Activated naive CD8-positive, alpha-beta T cell treated with anti-CD3 and anti-CD28 coated beads for 36 hours (primary cell): ENCODE data around the gene RXRB. TPM values are rescaled to one million over a fixed set of nuclear protein-coding genes. Genes with fewer than 3 reads are reported as not detected.

Experiments used
- DNase-seq: peaks from one replicate; pipeline ENCODE4 v3.0.0; 2021
- H3K27ac Mint-ChIP-seq: one replicate; pipeline ENCODE4 v1.8.0; 2022; ENCODE audit warnings: mild to moderate bottlenecking, moderate library complexity, mixed read lengths
- H3K27me3 Mint-ChIP-seq: one replicate; pipeline ENCODE4 v1.8.0; 2022; ENCODE audit warnings: mild to moderate bottlenecking, mixed read lengths
- H3K36me3 Mint-ChIP-seq: one replicate; pipeline ENCODE4 v1.8.0; 2021; ENCODE audit warnings: mild to moderate bottlenecking, mixed read lengths
- H3K4me1 Mint-ChIP-seq: one replicate; pipeline ENCODE4 v1.8.0; 2021; ENCODE audit warnings: mixed read lengths
- H3K4me3 Mint-ChIP-seq: one replicate; pipeline ENCODE4 v1.8.0; 2022; ENCODE audit warnings: mild to moderate bottlenecking, moderate library complexity, mixed read lengths
- H3K9me3 Mint-ChIP-seq: one replicate; pipeline ENCODE4 v1.8.0; 2022; ENCODE audit warnings: mixed read lengths
- total RNA-seq, 2 experiments: library from RNA; stranded (reverse); gene quantifications; one replicate each; pipeline ENCODE4 v1.2.3, GENCODE V29; 2021

RXRB gene
- total RNA-seq, 2 experiments from 2014 or later: 40.4 to 42.1 TPM

DNA sequence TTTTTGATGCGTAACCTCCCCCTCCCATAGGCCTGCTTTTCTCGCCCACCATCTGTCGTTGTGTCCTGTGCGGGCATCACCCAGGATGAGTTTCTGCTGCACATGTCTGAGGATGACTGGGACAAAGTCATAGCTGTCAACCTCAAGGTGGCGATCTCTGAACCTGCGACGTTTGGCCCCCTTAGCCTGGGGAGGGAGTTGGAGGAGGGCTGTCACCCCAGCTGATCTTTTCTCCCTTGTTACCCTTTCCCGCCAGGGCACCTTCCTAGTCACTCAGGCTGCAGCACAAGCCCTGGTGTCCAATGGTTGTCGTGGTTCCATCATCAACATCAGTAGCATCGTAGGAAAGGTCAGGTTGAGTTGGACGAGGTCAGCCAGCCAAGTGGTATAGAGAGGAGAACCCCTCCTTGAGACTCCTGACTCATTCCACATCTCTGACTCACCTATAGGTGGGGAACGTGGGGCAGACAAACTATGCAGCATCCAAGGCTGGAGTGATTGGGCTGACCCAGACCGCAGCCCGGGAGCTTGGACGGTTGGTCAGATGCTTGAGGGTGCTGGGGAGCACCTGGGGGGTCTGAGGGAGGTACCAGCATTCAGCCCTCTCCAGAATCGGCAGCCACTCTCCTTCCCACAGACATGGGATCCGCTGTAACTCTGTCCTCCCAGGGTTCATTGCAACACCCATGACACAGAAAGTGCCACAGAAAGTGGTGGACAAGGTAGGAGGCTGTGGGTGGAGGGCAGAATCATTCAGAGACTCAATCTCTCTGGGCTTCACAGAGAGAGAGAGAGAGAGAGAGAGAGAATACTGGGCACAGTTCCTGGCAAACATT, 4.9 kb upstream of the RXRB start:
- Mint-ChIP-seq H3K4me1 (peaks cover 58% of the 10 kb centered on the region), H3K4me3 (peak overlapping the region; percentile 98), H3K27ac (peak overlapping the region; percentile 96), H3K36me3 (peaks cover 34% of the 10 kb centered on the region), H3K27me3 (no peaks in the 10 kb centered on the region), H3K9me3 (no peaks in the 10 kb centered on the region)
- DNase-seq: peak; percentile 69

DNA sequence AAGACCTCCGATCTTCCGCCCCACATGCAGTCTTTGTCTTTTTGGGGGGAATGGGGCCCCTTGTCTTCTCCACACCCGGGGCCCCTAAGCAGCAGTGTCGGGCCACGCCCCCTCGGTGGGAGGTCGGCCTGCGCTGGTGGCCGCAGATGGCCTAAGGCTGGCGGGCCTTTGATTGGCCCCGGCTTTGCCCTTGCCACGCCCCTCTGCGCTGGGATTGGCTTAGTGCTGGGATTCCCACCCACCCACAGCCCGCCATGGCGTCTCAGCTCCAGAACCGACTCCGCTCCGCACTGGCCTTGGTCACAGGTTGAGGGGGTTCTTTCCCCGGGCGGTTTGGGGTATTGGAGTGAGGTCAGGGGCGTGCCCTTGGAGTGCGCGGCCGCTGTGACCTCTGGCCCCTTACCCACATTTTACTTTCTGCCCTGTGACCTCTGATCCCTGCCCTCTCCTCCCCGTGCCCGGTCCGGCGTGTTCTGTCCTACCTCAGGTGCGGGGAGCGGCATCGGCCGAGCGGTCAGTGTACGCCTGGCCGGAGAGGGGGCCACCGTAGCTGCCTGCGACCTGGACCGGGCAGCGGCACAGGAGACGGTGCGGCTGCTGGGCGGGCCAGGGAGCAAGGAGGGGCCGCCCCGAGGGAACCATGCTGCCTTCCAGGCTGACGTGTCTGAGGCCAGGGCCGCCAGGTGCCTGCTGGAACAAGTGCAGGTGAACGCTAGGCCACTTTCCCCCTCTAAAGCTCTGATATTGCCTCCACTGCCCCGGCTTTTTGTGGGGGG, 4.1 kb upstream of the RXRB start, which contains the start of gene HSD17B8:
TSS of gene HSD17B8 (plus strand) at position 241 of the 776 bp plus-strand sequence. CDS start at position 255, 14 bp downstream.
- H3K27me3 Mint-ChIP-seq: no peaks in the 10 kb centered on the region
- DNase-seq: peak; percentile 94
- H3K4me3 Mint-ChIP-seq: peak within 1 kb of the TSS; percentile 98
- H3K36me3 Mint-ChIP-seq: peaks cover 30% of the 10 kb centered on the region
- H3K4me1 Mint-ChIP-seq: peaks cover 55% of the 10 kb centered on the region
- no peaks in the 10 kb centered on the region for H3K9me3 Mint-ChIP-seq
- peak within 1 kb of the TSS; percentile 96 for H3K27ac Mint-ChIP-seq

DNA sequence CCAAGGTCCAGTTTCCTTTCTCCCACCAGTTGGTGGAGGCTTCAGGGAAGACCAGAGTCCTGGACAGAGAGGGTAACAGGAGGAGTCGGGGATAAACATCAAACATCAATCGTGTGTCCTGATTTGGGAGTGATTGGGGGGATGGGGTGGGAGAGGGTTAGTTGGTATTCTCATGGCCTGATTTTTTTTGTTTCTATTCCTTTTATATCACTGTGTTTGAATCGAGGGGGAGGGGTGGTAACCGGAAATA, 3.6 kb upstream of the RXRB start:
- no peaks in the 10 kb centered on the region for H3K9me3 Mint-ChIP-seq
- H3K4me1 Mint-ChIP-seq: peaks cover 54% of the 10 kb centered on the region
- peak overlapping the region; percentile 79 for H3K27ac Mint-ChIP-seq
- DNase-seq: no peak
- H3K36me3 Mint-ChIP-seq: peaks cover 30% of the 10 kb centered on the region
- H3K27me3 Mint-ChIP-seq: no peaks in the 10 kb centered on the region
- H3K4me3 Mint-ChIP-seq: peak overlapping the region; percentile 98

DNA sequence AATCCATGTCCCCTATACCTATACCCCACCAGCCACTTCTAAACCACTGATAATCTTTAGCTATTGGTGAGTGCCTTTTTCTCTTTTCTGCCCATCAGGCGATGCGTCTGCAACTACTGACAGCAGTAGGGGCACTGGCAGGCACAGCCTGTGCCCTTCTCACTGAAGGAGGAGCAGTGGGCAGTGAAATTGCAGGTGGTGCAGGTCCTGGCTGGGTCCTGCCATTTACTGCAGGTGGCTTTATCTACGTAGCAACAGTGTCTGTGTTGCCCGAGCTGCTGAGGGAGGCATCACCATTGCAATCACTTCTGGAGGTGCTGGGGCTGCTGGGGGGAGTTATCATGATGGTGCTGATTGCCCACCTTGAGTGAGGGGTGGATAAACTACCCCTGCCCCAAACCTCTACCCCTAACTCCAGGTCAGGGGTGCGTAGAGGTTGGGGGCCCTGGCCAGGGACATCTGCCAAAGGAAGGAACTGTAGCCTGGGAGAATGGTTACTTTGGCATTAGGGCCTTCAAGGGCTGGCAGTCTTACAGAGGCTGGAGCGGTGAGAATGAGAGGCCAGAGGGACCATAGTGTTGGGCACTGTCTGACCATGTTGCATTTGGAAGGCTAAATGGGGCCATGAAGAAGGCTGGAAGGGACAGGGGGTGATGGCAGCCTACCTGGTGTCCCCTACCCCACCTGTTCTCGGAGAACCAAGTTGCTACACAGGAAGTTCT, 3.1 kb upstream of the RXRB start:
- H3K27me3 Mint-ChIP-seq: no peaks in the 10 kb centered on the region
- H3K4me1 Mint-ChIP-seq: peaks cover 54% of the 10 kb centered on the region
- H3K36me3 Mint-ChIP-seq: peaks cover 33% of the 10 kb centered on the region
- H3K9me3 Mint-ChIP-seq: no peaks in the 10 kb centered on the region
- H3K4me3 Mint-ChIP-seq: peak overlapping the region; percentile 98
- DNase-seq: no peak
- H3K27ac Mint-ChIP-seq: peak overlapping the region; percentile 79

DNA sequence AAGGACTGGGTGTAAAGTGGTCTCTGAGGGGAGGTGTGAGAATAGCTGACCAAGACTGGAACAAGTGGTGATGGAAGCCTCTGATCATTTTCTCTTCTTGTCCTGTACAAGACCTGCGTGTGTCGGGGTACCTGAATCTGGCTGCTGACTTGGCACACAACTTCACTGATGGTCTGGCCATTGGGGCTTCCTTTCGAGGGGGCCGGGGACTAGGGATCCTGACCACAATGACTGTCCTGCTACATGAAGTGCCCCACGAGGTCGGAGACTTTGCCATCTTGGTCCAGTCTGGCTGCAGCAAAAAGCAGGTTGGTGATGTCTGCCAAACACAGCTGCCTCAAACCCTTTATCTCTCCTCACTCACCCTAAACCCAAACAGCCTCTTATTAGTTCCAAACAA, 2.3 kb upstream of the RXRB start:
- no peaks in the 10 kb centered on the region for H3K9me3 Mint-ChIP-seq
- no peaks in the 10 kb centered on the region for H3K27me3 Mint-ChIP-seq
- H3K36me3 Mint-ChIP-seq: peaks cover 33% of the 10 kb centered on the region
- peaks cover 61% of the 10 kb centered on the region for H3K4me1 Mint-ChIP-seq
- no peak for DNase-seq
- peak overlapping the region; percentile 4 for H3K27ac Mint-ChIP-seq
- H3K4me3 Mint-ChIP-seq: peak overlapping the region; percentile 27

DNA sequence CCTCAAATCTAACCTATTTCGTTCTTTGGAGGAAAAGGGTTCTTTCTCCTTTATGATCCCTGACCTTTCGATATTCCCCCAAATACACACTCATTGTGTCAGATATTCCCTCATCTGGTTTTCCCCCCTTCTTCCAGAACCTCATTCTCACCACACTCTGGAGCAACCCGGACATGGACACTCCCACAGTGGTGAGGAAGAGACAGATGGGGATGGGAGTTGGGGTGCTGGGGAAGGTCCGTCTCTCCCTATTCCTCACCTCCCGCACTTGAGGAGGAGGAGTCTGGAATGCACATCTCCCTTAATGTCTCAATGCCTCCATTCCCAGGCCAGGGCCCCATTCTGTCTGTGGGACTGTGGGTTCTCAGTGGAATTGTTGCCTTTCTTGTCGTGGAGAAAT, 1.5 kb upstream of the RXRB start:
- Mint-ChIP-seq H3K4me1 (peaks cover 67% of the 10 kb centered on the region), H3K27ac (peak overlapping the region; percentile 98), H3K36me3 (peaks cover 33% of the 10 kb centered on the region), H3K4me3 (peak overlapping the region; percentile 92), H3K27me3 (no peaks in the 10 kb centered on the region), H3K9me3 (no peaks in the 10 kb centered on the region)
- DNase-seq: no peak

DNA sequence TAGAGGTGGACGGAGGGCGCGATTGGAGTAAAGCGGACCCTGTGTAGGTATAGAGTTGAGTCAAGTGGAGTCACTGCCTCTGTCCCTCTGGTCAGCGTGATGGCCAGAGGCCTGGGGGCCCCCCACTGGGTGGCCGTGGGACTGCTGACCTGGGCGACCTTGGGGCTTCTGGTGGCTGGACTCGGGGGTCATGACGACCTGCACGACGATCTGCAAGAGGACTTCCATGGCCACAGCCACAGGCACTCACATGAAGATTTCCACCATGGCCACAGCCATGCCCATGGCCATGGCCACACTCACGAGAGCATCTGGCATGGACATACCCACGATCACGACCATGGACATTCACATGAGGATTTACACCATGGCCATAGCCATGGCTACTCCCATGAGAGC, 681 bp upstream of the RXRB start:
- Mint-ChIP-seq H3K27ac (peak overlapping the region; percentile 98), H3K4me3 (peak overlapping the region; percentile 92), H3K27me3 (no peaks in the 10 kb centered on the region), H3K4me1 (peaks cover 65% of the 10 kb centered on the region), H3K36me3 (peaks cover 36% of the 10 kb centered on the region), H3K9me3 (no peaks in the 10 kb centered on the region)
- no peak for DNase-seq

DNA sequence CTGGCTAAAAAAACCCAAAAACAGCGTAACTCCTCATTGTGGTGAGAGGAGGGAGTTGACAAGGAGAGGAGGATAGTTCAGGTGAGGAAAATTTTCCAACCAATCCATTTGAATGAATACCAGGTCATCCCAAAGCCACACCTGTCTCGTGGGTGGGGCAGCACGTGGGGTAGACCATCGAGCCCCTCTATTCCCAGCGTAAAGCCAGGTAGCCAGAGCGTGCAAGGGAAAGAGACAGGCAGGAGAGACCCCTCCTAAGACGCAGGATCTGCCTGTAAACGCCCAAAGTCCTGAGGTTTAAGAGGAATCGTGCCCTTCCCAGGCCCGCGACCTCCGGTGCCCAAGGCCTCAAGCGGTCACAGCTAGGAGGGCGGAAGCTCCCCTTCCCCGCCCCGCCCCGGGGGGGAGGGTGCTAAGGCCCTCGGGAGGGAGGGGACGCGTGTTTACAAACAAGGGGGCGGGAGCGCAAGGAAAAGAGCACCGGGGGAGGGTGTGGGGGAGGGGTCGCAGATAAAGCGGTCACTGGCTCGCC, 712 bp downstream of the RXRB start:
- Mint-ChIP-seq H3K4me1 (peaks cover 54% of the 10 kb centered on the region), H3K27ac (peak overlapping the region; percentile 89), H3K27me3 (no peaks in the 10 kb centered on the region), H3K36me3 (peaks cover 38% of the 10 kb centered on the region), H3K4me3 (peak overlapping the region; percentile 92), H3K9me3 (no peaks in the 10 kb centered on the region)
- peak; percentile 81 for DNase-seq

DNA sequence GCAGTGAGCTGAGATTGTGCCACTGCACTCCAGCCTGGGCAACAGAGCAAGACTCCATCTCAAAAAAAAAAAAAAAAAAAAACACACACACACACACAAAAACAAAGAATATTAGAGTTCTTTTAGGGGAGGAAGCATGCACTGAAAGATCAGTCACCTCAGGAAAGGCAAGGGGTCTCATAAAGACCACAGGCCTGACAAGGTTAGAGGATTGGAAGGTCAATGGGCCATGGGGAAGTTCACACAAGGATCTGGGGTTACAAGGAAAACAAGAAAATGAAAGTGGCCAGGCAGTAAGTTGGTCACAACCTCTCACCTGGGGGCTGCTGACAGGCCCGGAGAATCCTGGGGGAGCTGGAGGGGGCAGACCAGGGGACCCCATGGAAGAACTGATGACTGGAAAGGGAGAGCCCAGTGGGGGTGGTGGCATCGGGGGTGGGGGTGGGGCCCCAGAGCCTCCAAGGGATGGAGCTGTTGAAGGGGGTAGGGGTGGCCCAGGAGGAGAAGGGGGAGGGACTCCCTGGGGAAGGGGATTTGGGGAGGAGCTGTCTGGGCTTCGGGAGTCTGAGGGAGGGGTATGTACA, 1.5 kb downstream of the RXRB start:
- Mint-ChIP-seq H3K27me3 (no peaks in the 10 kb centered on the region), H3K4me3 (peak overlapping the region; percentile 92), H3K36me3 (peaks cover 38% of the 10 kb centered on the region), H3K27ac (peak overlapping the region; percentile 89), H3K9me3 (no peaks in the 10 kb centered on the region), H3K4me1 (peaks cover 52% of the 10 kb centered on the region)
- DNase-seq: no peak

DNA sequence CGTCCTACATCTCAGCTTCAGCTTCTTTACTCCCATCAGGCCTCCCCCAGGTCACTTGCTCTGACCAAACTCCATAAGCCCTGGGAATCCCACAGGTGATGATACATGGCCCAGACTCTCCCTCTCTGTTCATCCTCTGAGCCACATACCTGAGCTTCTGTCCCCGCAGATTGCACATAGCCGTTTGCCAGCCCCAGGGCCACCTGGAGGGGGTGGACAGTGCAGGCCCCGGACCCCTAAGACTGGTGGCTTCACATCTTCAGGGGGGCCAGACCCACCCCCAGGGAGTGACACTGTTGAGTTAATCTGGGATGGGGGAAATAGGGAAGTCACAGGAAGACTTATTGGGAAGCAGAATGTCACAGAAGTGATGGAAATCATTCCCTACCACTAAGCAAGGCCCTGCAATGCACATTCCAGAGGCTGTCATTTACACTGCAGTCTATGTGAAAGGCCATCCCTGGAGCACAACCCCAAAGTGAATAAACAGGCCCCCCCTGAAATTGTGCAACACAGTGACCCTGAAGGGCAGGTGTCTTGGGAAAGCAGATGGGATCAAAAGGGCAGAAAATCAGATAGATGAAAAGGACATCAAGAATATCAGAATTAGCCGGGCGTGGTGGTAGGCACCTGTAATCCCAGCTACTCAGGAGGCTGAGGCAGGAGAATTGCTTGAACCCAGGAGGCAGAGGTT, 2.2 kb downstream of the RXRB start:
- Mint-ChIP-seq H3K9me3 (no peaks in the 10 kb centered on the region), H3K4me3 (peak overlapping the region; percentile 92), H3K4me1 (peaks cover 53% of the 10 kb centered on the region), H3K27ac (peak overlapping the region; percentile 89), H3K36me3 (peaks cover 32% of the 10 kb centered on the region), H3K27me3 (no peaks in the 10 kb centered on the region)
- no peak for DNase-seq

DNA sequence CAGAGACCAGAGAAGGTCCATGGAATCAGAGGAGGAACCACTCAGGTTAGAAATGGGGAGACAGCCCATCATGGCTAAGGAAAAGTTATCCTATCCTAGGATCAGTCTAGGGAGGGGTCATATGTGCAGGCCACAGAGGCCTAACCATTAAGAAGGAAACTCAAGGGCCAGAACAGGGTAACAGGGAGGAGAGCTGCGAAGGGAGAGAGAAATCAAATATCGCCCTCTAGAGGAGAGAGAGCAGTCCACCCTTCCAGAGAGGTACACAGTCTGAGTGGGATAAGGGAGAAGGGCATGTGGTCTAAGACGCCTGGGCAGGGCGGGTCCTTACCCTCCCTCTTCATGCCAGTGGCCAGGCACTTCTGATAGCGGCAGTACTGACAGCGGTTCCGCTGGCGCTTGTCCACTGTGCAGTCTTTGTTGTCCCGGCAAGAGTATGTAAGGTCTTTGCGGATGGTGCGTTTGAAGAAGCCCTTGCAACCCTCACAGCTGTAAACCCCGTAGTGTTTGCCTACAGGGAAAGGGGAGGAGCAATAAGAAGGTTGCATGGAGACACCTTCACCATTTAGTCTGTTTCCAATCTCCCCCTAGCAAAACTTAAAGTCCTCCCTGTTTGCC, 2.9 kb downstream of the RXRB start:
- DNase-seq: no peak
- no peaks in the 10 kb centered on the region for H3K27me3 Mint-ChIP-seq
- peaks cover 48% of the 10 kb centered on the region for H3K4me1 Mint-ChIP-seq
- H3K27ac Mint-ChIP-seq: peak overlapping the region; percentile 34
- peaks cover 25% of the 10 kb centered on the region for H3K36me3 Mint-ChIP-seq
- no peaks in the 10 kb centered on the region for H3K9me3 Mint-ChIP-seq
- peak overlapping the region; percentile 19 for H3K4me3 Mint-ChIP-seq

DNA sequence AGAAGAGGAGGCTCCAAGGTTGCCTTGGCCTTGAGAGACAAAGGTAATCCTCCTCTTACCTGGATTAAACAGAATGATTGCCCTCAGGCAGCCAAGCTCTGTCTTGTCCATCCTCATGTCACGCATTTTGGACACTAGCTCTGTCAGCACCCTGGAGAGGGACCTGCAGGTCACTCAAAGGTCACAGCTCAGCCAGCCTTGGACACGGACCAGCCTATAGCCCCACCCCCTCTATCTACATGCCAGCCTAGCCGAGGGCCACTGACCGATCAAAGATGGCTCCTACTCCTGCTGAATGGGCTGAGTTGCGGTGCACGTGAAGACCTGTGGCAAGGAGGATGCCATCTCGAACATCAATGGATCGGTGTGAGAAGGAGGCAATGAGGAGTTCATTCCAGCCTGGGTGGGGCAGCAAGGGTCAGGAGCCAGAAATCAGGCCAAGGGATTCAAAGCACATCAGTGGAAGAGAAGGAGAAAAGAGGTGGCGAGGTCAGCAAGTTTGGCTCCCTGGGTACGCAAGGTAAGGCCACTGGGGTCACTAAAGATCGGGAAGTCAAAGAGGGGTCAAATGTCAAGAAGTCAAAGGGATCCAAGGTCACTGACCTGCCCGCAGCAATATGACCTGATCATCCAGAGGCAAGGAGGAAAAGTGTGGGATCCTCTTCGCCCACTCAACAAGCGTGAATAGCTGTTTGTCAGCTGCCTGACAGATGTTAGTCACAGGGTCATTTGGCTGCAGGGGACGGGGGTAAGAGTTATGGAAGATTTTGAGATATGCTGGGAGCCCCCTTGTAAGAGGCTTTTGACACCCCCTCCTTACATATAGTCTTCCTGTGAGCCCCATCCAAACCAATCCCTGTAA, 4.9 kb downstream of the RXRB start:
- H3K4me1 Mint-ChIP-seq: peaks cover 37% of the 10 kb centered on the region
- peaks cover 11% of the 10 kb centered on the region for H3K36me3 Mint-ChIP-seq
- H3K27ac Mint-ChIP-seq: peak overlapping the region; percentile 6
- H3K27me3 Mint-ChIP-seq: peaks cover 11% of the 10 kb centered on the region
- no peaks in the 10 kb centered on the region for H3K9me3 Mint-ChIP-seq
- H3K4me3 Mint-ChIP-seq: no peak overlapping the region
- no peak for DNase-seq

DNA sequence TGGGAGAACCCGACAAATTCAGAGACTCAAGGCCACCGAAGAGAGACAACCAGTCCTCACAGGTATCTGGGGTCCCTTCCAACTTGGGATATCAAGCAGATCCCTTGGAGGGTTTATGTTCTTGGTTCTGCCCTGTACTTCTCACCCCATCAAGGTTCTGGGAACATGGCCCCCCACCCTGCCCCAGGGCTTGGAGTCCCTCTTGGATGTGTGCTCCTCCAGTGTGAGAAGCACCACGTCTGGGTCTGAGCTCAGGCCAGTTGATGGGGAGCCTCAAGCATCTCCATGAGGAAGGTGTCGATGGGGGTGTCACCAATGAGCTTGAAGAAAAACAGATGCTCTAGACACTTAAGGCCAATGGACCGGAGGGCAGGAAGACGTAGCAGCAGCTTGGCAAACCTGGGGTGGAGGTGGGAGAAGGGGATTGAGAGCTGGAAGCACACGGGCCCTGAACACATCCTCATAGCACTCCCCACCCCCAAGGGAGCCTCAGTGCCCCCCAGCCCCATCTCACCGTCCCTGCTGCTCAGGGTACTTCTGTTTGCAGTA, 6.0 kb downstream of the RXRB start:
- H3K9me3 Mint-ChIP-seq: no peaks in the 10 kb centered on the region
- H3K36me3 Mint-ChIP-seq: peaks cover 11% of the 10 kb centered on the region
- H3K27ac Mint-ChIP-seq: no peak overlapping the region
- H3K4me1 Mint-ChIP-seq: peaks cover 36% of the 10 kb centered on the region
- no peak for DNase-seq
- H3K27me3 Mint-ChIP-seq: peaks cover 11% of the 10 kb centered on the region
- H3K4me3 Mint-ChIP-seq: no peak overlapping the region
